Measurements from ENCODE around the gene HMCN2.

The HMCN2 gene

GRCh38 chr9:130225586-130225985, 40.0 kb upstream of the HMCN2 start:
- no peak for DNase-seq (ENCODE audit: low read depth)
- no peak for TF ChIP-seq CTCF (IDR thresholded peaks at IDR 0.05; ENCODE audit: low read depth, low read length, missing control alignments)
- no peak overlapping the region for H3K4me3 ChIP-seq (ENCODE audit: low read depth, low read length)

- no peak for DNase-seq (ENCODE audit: low read depth)
- no peak overlapping the region for H3K4me3 ChIP-seq (ENCODE audit: low read depth, low read length)
- TF ChIP-seq CTCF (IDR thresholded peaks at IDR 0.05; ENCODE audit: low read depth, low read length, missing control alignments): no peak
Observed at GRCh38 chr9:130226112-130226511, 39.4 kb upstream of the HMCN2 start.

- no peak for DNase-seq (ENCODE audit: low read depth)
- TF ChIP-seq CTCF (IDR thresholded peaks at IDR 0.05; ENCODE audit: low read depth, low read length, missing control alignments): no peak
Observed at GRCh38 chr9:130227833-130228232, 37.7 kb upstream of the HMCN2 start.

GRCh38 chr9:130229759-130230158, 35.8 kb upstream of the HMCN2 start:
- DNase-seq (ENCODE audit: low read depth): no peak
- TF ChIP-seq CTCF (IDR thresholded peaks at IDR 0.05; ENCODE audit: low read depth, low read length, missing control alignments): no peak
- H3K4me3 ChIP-seq (ENCODE audit: low read depth, low read length): no peak overlapping the region

More at GRCh38 chr9:130227833-130228232, 37.7 kb upstream of the HMCN2 start:
- H3K4me3 ChIP-seq (ENCODE audit: low read depth, low read length): no peak overlapping the region

GRCh38 chr9:130230631-130231030, 34.9 kb upstream of the HMCN2 start:
- TF ChIP-seq CTCF (IDR thresholded peaks at IDR 0.05; ENCODE audit: low read depth, low read length, missing control alignments): no peak
- DNase-seq (ENCODE audit: low read depth): no peak
- no peak overlapping the region for H3K4me3 ChIP-seq (ENCODE audit: low read depth, low read length)

- no peak overlapping the region for H3K4me3 ChIP-seq (ENCODE audit: low read depth, low read length)
- DNase-seq (ENCODE audit: low read depth): no peak
- TF ChIP-seq CTCF (IDR thresholded peaks at IDR 0.05; ENCODE audit: low read depth, low read length, missing control alignments): no peak
Observed at GRCh38 chr9:130232899-130233586, 32.5 kb upstream of the HMCN2 start.

GRCh38 chr9:130233587-130233945, 32.0 kb upstream of the HMCN2 start:
- H3K4me3 ChIP-seq (ENCODE audit: low read depth, low read length): no peak overlapping the region
- TF ChIP-seq CTCF (IDR thresholded peaks at IDR 0.05; ENCODE audit: low read depth, low read length, missing control alignments): no peak
- DNase-seq (ENCODE audit: low read depth): no peak
